HG03108 (cell line): ENCODE results near the gene APH1B.
"Not testable (repeated sequence)": the region's sequence is repeated elsewhere in the genome, so short reads cannot be mapped to it uniquely, and the experiment has no call there.

Source experiments
- ATAC-seq: cut with Tn5 transposase; IDR thresholded peaks from one replicate; pipeline ENCODE4 v1.9.1; 2021; ENCODE audit warnings: moderate library complexity; ENCODE audit not compliant: unreplicated experiment

Gene APH1B

DNA sequence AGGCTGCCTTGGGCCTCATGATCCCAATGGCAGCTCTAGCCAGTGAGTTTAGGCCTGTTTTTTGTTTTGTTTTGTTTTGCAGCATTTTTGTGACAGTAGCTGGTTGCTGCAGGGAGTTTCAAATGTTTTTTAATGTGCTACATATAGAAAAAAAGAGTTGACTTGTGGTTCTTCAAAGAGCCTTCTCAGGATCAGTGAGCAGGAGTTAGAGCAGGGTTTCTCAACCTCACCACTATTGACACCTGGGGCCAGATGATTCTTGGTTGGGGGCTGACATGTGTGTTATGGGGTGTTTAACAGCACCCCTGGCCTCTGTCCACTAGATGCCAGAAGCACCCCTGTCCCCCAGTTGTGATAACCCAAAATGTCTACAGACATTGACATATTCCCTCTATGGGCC is 17.9 kb downstream of the APH1B start:
- ATAC-seq = no peak

DNA sequence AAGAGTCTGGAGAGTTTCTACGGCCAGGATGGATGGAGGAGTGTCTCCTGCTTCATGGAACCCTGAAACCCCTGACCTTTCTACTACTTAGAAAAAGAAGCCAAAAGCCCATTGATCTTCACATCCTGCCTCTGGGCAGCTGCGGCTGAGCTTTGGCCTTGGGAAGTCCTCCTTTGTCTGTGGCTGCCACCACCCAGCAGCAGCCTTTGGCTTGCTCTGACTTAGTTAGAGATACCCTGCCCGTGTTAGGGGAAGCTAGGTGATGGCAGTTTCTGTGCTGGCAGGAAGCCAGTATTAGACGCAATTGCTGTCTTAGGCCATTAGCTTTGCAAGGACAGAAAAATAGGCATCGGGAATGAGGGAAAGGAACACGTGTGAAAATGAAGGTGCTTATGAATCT is 18.8 kb downstream of the APH1B start:
- ATAC-seq = no peak

DNA sequence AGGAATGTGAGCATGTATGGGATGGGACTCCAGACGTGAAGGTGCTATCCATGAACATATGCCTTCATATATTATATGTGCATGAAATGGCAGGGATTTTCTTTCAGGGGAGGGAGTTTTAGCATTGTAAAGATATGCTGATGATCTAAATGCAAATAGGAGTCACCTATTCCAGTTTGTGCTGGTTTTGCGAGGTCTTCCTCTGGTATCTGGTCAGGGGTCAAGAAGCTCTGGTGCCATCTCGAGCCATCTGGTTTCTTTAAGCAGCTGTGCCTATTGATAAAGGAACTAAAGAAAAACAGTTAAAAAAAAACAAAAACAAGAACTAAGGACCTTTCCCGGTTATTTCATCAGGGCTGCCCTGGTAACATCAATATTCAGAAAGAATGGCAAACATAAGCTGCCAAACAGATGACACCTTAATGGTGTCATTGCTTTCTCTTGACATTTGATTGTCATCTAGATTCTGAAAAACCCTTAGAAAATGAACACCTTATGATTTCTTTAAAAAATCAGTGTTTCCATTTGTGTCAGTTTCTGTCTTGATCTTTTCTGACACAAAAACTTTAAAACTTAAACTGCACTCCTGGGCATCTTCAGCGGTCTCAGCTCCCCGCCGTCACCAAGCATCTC is 22.7 kb downstream of the APH1B start:
- no peak for ATAC-seq

DNA sequence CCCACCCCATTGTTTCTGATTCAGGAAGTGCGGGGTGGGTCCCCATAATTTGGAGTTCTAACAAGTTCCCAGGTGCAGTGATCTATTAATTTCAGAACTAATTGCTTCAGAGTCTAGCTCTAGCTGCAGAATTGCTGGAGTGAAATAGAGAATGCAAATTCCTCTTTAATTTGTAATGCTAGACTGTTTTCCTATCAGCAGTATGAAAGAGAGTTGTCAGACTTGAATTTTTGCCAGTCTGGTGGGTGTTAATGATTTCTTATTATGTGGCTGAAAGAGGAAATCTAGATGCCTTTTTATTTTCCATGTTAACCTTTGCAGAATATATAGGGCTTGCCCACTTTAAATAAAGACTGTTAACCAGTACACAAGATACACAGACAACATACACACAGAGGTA is 23.7 kb downstream of the APH1B start:
- no peak for ATAC-seq

DNA sequence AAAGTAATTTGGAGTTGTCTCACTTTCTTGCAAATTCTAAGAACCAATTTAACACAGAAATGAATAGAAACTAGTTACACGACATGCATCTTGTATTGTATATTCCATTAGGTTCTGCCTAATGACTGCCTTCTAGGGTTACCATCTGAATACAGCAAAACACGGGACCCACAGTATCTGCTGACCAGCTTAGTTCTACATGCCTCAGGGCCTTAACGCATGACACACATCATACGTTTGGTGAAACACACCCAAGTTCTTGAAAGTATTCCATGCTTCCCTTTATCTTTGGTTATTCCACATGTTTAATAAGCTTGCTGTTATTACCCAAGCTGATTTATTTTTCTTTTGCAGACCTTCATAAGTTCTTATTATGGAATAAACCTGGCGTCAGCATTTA is 27.9 kb downstream of the APH1B start:
- ATAC-seq = no peak

DNA sequence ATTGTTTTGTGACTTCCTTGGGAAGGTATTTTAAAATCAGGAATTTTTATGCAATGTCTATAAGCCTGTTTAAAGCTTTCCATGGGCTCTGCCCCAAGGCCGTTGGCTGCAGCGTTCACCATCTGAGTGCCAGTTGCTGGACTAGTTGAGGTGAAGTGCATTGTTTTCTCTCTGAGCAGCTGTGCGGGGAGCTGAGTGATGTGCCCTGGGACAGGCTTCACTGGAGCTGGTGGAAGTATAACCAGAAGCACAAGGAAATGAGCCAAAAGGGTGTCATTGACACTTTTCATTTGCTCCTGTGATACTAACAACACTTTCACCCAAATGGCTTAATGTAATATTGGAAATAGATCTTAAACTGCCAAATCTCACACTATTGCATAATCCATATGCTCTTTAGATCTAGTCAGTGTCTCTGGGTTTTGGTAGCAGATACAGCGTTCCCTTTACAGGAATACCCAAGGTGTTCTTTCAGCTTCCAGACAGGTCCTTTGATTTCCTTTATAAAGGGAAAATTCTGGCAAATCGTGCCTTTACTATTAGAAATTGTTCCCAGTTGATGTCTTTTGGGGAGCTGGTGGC is 29.2 kb downstream of the APH1B start:
- no peak for ATAC-seq

DNA sequence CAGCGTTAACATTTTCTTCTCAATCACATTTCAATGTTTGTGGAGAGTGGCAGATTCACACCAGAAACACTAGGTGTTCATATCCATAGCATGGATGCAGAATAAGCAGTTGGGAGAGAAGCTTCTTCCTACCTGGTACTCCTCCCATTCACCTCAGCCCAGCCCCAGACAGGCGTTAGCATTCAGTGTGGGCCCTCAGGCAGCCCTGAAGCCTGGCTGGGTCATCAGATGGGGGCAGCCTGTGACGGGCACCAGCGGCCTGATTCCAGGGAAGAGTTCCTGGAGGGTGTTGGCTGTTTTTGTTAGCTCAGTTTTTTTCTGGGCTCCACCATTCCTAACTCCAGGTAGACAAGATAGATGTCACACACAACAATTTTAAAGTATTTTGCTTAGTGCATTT is 31.1 kb downstream of the APH1B start:
- ATAC-seq = no peak

DNA sequence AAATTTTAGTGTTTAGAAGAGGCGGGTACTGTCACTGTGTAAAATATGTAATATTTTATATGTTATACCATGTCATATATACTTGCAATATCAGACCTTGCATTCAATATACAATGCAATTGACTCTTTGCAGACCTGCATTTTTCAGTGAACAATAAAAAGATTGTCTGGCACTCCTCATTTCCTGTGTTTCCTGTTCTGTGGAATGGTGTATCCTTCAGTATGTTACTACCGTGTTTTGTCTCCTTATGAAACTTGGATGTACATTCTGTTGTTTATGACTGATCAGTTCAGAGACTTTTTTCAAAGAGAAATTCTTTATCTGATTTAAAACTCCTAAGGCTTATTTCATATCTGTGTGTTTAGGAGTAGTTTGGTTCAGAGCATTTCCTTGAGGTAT is 31.5 kb downstream of the APH1B start:
- ATAC-seq = no peak

DNA sequence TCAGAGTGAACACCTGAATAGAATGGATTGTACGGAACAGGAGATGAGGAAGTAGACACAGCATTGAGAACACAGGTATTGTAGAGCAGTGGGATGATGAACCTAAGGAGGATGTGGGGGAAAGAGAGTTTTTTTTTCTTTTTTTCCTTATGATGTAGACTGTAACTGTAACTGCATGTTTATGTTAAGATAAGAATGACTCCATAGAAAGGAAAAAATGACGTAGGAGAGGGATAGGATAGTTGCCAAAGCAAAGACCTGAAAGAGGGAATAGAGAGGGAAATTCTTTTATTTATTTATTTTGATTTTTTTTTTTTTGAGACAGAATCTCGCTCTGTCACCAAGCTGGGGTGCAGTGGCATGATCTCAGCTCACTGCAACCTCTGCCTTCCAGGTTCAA is 33.2 kb downstream of the APH1B start:
- ATAC-seq = no peak

DNA sequence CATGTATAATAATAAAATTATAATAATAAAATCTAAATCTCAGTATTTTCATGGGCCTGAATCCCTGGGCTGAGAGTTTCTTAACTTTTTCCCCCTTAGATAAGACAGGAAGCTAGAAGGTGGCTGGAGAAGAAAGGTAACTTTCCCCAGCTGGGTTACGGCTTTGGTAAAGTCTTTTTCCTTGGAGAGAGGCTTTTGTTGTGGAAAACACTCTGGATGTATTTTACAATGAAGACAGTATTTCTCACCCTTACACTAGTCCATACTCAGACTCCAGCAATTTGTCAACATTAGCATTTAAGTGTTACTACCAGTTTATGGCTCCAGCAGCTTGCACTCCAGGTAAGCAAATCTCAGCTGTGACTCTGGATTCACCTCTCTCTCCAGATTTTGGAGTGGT is 34.9 kb downstream of the APH1B start:
- ATAC-seq = no peak

DNA sequence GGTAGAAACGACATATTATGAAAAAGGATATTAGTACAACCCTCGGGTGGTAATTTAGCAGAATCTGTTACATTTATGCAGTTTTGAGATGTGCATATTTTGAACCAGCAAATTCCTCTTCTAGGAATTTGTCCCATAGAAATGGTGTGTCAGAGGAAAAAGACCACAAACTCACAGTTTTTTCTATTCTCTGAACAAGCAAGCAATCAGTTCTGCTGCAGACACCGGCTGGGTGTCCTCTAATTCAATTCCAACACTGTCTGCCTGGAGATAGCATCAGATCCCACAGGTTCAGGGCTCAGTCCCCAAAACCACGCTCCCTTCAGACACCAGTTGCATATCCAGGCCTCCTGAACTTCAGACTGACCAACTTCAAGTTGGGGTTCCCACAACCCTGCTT is 36.4 kb downstream of the APH1B start:
- no peak for ATAC-seq

DNA sequence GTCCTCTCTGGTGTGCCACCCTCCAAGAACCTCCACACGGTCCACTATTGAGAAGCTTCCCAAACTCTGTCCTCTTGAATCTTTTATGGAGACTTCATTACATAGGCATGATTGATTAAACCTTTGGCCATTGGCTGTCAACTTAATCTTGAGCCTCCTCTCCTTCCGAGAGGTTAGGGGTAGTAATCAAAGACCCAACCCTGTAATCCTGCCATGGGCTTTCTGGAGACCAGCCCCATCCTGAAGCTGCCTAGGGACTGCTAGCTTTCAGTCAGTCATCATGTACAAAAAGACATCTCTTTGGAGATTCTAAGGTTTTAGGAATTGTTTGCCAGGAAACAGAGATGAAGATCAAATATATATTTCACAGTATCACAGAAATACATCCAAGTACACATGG is 37.0 kb downstream of the APH1B start:
- ATAC-seq = no peak

DNA sequence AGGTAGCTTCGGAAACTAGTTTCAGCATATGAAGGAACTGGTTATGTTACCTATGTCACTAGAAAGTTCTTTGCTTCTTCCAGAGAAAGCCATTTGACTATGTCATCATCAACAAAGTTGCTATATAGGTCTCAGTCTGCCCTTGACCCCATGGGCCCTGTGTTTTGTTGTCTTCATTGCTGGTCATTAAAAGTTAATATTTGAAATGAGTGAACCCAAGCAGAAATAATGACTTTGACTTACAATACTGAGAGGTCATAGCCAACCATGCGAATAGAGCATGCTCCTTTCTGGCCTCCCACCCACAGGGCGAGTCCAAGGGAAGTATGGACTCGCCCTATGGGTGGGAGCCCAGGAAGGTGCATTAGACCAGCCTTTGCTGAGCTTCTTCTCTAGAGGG is 40.9 kb downstream of the APH1B start:
- ATAC-seq = no peak

DNA sequence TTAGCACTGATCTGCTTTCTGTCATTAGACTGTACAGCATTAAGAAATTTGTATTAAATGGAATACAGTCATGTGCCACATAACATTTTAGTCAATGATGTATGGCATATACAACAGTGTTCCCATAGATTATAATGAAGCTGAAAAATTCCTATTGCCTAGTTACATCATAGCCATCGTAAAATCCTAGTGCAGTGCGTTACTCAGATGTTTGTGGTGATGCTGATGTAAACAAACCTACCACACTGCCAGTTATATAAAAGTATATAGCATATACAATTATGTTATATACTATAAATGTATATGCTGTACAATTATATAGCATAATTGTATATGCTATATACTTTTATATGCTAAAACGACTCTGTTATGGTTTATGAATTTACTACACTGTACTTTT is 41.7 kb downstream of the APH1B start:
- ATAC-seq = no peak

DNA sequence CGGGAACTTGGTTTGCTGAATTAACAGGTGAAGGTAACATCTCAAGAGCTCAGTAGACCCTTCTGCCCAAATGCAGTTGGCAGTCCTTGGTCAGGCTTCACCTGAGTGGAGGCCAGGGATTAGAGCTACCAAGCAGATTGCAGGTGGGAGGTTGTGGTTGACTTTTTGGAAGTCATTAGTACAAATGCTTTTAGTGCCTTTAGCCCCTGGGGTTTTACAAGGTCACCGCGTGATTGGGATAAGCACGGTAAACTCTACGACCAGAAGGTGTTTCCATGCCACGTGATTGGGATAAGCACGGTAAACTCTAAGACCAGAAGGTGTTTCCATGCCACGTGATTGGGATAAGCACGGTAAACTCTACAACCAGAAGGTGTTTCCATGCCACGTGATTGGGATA is 43.0 kb downstream of the APH1B start:
- ATAC-seq = not testable (repeated sequence)

DNA sequence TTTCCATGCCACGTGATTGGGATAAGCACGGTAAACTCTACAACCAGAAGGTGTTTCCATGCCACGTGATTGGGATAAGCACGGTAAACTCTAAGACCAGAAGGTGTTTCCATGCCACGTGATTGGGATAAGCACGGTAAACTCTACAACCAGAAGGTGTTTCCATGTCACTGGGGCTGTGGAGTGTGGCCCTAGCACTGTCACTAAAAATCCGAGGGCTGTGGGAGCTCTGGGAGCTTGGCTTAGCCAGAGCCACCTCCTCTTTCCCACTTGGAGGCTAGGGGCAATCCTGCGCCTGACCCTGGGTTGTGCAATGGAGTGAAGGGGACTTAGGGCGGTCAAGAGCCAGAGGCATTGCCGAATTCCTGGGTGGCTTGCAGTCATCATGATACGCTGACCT is 43.6 kb downstream of the APH1B start:
- ATAC-seq = not testable (repeated sequence)

DNA sequence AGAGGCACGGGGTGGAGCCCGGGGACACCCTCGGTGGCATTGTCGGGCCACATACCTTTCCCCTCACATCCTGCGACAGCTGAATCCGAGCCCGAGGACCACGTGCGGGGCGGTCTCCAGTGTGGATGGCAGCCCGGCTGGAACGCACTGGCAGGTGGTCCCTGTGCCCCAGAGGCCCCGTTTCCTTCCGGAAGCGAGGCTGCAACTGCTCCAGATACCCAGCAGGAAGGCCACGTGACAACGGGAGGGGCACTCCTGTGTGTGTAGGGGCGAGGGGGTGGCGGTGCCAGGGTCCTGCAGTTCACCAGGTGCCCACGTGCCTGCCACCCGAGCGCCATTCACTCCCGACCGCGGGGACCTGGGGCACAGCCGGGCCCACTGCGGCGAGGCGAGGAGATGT is 44.1 kb downstream of the APH1B start:
- ATAC-seq = no peak

DNA sequence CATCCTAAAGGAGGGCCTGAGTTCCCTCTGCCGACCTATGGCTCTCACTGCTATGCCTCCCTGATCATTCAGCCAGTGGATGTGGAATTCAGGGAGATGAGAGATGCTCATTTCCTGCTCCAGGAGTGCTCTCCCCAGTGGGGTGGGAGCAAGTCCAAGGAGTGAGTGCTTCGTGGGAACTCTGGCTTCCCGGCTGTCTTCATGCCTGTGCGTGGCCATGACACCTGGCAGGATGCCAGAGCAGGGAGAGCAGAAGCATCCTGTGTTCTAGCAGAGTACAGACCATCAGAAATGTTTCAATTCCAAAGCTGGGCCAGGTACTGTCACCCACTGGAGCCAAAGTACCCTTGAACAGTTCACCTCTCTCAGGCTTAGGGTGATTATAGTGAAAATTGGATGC is 45.1 kb downstream of the APH1B start:
- no peak for ATAC-seq

DNA sequence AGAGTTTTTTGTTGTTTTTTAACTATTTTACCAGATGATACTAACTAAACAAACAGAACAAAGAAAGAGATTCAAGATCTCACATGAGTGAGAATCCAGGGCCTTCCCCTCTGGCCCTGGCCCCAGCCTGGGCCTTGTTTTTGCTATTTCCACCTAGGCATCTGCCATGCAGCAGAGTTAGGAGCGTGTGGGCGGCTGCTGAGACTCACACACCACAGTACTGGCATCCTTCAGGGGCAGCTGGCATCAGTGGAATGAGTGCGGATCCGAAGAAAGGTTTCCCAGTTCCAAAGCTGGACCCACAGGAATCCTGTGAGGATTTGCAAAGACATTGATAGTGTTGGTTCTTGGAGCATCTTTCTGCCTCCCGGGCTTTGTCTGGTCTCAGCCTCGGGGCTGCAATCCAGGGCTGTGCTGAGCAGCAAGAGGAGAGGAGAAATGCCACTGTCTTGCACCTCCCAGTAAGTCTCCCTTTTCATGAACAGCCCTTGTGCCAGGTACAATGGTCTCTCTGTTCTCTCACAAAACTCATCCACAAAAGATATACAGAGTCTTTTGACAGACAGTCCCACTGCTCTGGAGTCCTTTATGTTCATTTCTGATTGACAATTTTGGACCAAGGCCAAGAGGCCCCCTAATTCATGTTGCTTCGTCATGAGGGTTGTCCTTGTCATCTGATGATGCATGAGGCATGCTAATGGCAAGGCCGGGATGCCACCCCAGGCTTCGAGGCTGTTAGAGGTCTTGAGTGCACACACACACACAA is 46.6 kb downstream of the APH1B start:
- no peak for ATAC-seq

DNA sequence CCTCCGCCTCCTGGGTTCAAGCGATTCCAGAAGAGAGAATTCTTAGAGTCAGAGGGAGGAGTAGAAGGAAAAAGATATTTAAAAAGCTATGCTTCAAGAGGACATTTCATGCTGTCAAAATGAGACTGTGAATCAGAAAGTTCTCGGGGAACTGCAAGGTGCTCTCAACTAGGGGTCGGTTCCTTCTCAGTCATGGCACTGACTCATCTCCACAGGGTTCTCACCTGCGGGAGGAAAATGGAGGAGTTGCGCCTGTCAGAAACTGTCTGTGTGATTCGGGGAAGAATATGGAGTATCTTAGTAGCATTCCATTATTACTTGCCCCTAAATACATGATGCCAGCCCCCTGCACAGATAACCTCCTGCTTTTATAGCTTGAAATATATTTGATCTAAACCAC is 47.4 kb downstream of the APH1B start:
- no peak for ATAC-seq

DNA sequence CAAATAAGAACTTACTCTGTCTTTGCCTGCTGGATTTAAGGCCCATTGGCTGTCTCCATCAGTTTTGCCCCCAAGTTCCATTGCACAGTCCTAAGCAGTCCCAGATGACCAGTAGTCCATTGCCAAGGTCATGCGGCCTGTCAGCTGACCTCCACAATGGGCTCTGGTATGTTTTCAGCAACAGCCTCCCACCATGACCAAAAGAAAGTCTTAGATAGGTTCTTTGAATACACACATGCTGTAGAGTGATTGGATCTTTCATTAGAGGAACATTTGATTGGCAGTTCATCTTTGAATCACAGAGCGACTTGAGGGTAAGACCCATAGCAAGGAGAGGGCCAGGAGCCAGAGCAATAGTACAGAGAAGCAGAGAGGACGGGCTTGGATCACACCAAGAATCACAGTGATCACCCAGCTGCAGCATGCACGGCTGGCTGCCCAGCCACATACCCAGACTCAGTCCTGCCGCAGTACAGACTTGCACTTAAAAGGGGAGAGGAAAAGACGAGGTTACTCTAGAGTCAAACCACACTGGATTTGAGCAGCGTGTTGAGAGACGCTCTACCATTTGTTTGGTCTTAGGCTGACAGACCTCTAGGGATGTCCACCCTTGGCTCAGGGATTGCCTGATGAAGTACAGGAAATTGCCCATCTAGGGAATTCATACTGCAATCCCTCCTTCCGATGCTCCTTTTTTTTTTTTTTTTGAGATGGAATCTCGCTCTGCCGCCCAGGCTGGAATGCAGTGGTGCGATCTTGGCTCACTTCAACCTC is 50.4 kb downstream of the APH1B start:
- ATAC-seq = no peak
